Stomach smooth muscle (tissue), 2 donors: Measurements from ENCODE around the gene NEK7.

Experiments used
- H3K27ac ChIP-seq: one replicate; pipeline ENCODE4 v1.7.0; 2013; ENCODE audit warnings: mild to moderate bottlenecking, low read length, inconsistent platforms
- H3K27me3 ChIP-seq, 2 donors: one replicate each; pipeline ENCODE4 v1.7.0; 2013; ENCODE audit warnings: low read length in 2 of 2; ENCODE audit not compliant: insufficient read depth in 2 of 2, control insufficient read depth in 1 of 2
- H3K36me3 ChIP-seq, 2 donors: one replicate each; pipeline ENCODE4 v1.7.0; 2013; ENCODE audit warnings: low read length in 2 of 2; ENCODE audit not compliant: control insufficient read depth in 2 of 2, insufficient read depth in 2 of 2
- H3K4me1 ChIP-seq: one replicate; pipeline ENCODE4 v1.7.0; 2013; ENCODE audit warnings: low read length; ENCODE audit not compliant: control insufficient read depth, insufficient read depth
- H3K4me3 ChIP-seq, 2 donors: one replicate each; pipeline ENCODE4 v1.7.0; 2013; ENCODE audit warnings: low read length in 2 of 2
- H3K9ac ChIP-seq, 2 donors: one replicate each; pipeline ENCODE4 v1.7.0; 2013; ENCODE audit warnings: low read length in 2 of 2, mild to moderate bottlenecking in 1 of 2
- H3K9me3 ChIP-seq, 2 donors: one replicate each; pipeline ENCODE4 v1.7.0; 2013; ENCODE audit warnings: low read length in 2 of 2; ENCODE audit not compliant: control insufficient read depth in 2 of 2
- donor health status: healthy.
- donor health status: Pancreatic carcinoma.

The NEK7 gene

DNA sequence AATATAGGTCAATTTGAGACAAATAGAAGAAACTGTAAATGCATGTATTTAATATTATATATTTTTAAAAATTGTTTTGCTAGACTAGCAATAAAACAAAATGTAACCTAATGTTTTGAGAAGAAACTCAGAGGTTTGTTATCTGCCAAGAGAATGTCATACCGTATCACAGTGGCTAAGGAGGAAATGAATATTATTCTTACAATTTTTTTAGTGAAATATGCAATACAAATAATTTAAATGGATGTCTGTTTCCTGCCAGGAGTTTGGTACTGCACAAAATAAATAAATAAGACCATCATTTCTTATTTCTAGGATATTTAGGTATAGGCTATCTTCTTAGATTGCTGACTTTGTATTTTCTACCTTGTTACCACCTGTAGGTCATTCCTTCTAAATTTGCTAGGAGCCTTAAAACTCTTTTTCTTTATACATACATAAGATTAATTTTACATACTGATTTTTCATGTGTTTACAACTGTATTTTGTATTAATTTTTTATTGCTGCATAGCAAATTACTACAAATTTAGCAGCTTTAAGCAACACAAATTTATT lies 113.6 kb downstream of the NEK7 start:
- Histone ChIP-seq H3K36me3 (no peaks in the 10 kb centered on the region), H3K27me3 (no peaks in the 10 kb centered on the region), H3K4me3 (no peak overlapping the region), H3K27ac (no peak overlapping the region), H3K9ac (no peak overlapping the region), H3K4me1 (no peaks in the 10 kb centered on the region), H3K9me3 (no peaks in the 10 kb centered on the region)

DNA sequence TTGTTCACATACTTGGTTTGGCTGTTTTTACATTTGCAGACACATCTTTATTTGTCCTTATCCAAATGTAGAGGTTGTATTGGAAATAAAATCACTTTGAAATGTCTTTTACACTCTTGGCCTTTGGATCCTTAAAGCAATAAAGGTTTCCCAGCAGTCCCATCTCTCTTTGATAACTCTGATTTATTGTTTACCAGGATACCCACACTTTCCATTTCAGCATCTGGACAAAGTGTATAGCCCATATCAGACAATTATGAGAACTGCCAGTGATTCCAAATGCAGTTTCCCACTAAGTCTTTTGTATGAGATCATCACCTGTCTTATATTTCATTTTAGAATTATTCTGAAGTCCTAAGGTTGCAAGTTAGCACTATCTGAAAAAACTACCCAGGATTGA lies 114.7 kb downstream of the NEK7 start:
- Histone ChIP-seq H3K4me1 (no peaks in the 10 kb centered on the region), H3K9ac (no peak overlapping the region), H3K36me3 (no peaks in the 10 kb centered on the region), H3K27me3 (no peaks in the 10 kb centered on the region), H3K27ac (no peak overlapping the region), H3K9me3 (no peaks in the 10 kb centered on the region), H3K4me3 (no peak overlapping the region)

DNA sequence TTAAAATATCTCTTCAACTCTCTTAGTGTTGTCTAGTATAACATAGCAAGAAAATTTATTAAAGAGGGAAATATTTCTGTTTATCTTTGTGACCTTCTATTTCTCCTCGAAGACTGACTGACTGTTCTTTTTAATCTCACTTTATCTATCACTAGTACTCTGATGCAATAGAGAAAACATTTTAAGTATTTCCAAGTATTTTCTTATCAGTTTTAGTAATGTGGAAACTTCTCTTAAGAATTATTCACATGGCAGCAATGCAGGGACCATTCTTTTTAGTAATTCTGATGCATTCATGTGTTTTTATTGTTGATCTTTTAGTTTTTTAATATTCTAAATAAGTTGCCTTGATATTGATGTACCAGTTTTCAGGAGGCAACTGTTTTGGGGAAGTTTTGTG lies 115.7 kb downstream of the NEK7 start:
- Histone ChIP-seq H3K4me1 (no peaks in the 10 kb centered on the region), H3K36me3 (no peaks in the 10 kb centered on the region), H3K9ac (no peak overlapping the region), H3K27ac (no peak overlapping the region), H3K9me3 (no peaks in the 10 kb centered on the region), H3K27me3 (no peaks in the 10 kb centered on the region), H3K4me3 (no peak overlapping the region)

DNA sequence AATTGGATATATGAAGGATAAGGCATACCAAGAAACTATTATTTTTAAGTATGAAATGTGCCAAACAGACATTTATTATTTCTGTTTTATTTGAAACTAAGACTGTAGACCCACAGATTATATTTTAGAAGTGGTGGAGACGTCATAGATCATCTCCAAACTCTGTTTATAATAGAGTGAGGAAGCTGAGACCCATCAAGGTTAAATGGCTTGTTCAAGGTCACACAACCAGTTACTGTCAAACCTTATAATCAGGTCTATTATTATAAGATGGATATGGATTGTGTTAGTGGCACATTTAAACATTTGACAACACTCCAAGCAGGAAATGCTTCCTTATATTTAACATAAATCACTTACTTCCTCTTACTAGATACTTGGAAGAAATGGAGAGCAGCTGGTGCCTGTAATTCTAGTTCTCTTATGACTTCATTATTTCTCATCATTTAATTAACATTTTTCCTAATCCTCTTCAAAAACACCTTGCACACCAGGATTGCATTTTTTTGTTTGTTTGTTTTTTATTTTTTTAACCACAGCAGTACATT lies 117.0 kb downstream of the NEK7 start:
- H3K36me3 ChIP-seq: no peaks in the 10 kb centered on the region
- H3K9ac ChIP-seq: no peak overlapping the region
- H3K27me3 ChIP-seq: no peaks in the 10 kb centered on the region
- H3K27ac ChIP-seq: no peak overlapping the region
- H3K9me3 ChIP-seq: no peaks in the 10 kb centered on the region
- no peak overlapping the region for H3K4me3 ChIP-seq
- no peaks in the 10 kb centered on the region for H3K4me1 ChIP-seq

DNA sequence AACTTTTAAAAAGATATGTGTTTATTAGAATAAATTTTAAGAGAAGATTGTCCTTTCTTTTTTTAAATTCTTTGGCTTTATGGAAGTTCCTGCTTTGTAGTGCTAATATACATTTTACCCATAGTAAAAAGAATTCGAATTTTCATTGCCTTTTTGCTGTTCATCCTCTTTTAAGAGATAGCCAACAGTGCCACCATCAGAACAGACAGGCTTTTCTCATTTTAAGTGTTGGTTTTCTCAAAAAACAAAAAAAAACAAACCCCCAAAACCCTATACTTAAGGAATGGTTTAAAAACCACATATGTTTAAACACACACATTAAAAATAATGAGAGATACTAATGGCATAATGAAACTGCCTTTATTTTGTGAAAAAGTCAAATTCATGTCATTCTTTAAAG lies 118.8 kb downstream of the NEK7 start:
- H3K27me3 ChIP-seq: no peaks in the 10 kb centered on the region
- no peak overlapping the region for H3K27ac ChIP-seq
- H3K4me1 ChIP-seq: no peaks in the 10 kb centered on the region
- no peak overlapping the region for H3K4me3 ChIP-seq
- no peaks in the 10 kb centered on the region for H3K36me3 ChIP-seq
- H3K9me3 ChIP-seq: no peaks in the 10 kb centered on the region
- H3K9ac ChIP-seq: no peak overlapping the region

DNA sequence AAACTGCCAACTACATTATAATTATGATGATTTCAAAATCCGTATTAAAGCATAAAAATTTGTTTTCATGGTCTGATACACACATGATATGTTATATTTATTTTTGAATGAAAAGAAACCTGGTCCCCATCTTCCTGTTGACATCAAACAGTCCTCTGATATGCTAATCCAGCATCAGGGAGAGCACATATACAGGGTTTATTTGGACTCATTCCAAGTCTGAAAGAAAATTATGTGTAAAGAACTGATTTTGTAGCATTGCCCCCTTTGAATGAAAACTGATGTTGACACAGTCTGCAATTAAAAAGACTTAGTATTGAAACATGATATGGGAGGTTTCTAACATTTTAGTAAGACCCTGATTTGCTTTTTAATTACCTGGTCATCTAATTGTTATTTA lies 119.4 kb downstream of the NEK7 start:
- Histone ChIP-seq H3K9ac (no peak overlapping the region), H3K27ac (no peak overlapping the region), H3K27me3 (no peaks in the 10 kb centered on the region), H3K4me3 (no peak overlapping the region), H3K4me1 (no peaks in the 10 kb centered on the region), H3K9me3 (no peaks in the 10 kb centered on the region), H3K36me3 (no peaks in the 10 kb centered on the region)

DNA sequence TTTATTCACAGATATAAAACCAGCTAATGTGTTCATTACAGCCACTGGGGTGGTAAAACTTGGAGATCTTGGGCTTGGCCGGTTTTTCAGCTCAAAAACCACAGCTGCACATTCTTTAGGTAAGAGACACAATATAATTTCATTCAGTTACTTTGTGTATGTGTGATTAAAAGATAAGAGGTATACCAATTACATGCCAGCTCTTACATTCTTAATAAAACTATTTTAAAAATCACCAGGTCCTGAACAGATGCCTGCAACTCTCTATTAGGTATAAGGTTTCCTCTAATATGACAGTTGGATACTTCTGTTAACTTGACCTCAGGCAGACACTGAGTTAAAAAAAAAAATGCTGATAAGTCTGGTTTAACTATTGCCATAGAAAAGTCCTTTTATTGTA lies 122.1 kb downstream of the NEK7 start:
- no peaks in the 10 kb centered on the region for H3K27me3 ChIP-seq
- no peaks in the 10 kb centered on the region for H3K4me1 ChIP-seq
- H3K9me3 ChIP-seq: no peaks in the 10 kb centered on the region
- no peak overlapping the region for H3K27ac ChIP-seq
- no peak overlapping the region for H3K4me3 ChIP-seq
- no peak overlapping the region for H3K9ac ChIP-seq
- no peaks in the 10 kb centered on the region for H3K36me3 ChIP-seq

DNA sequence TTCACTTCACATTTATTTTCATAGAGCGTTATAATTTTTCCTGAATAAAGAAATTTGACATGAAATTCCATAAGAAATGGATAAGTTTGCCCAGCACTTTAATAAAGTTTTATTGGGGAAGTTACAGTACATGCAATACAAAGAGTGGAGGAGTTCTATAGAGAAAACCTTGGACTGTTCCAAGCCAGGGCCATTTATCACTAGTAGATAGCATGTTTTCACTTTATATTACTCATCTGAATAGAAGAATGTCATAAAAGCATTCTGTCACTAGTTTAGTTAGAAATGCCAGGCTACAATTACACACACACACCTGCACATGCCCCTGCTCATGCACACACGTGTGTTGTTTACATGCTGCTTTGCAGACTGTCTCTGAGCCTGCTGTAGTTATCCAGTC lies 123.3 kb downstream of the NEK7 start:
- no peaks in the 10 kb centered on the region for H3K27me3 ChIP-seq
- H3K36me3 ChIP-seq: no peaks in the 10 kb centered on the region
- no peak overlapping the region for H3K4me3 ChIP-seq
- H3K9ac ChIP-seq: no peak overlapping the region
- no peak overlapping the region for H3K27ac ChIP-seq
- H3K4me1 ChIP-seq: no peaks in the 10 kb centered on the region
- no peaks in the 10 kb centered on the region for H3K9me3 ChIP-seq

DNA sequence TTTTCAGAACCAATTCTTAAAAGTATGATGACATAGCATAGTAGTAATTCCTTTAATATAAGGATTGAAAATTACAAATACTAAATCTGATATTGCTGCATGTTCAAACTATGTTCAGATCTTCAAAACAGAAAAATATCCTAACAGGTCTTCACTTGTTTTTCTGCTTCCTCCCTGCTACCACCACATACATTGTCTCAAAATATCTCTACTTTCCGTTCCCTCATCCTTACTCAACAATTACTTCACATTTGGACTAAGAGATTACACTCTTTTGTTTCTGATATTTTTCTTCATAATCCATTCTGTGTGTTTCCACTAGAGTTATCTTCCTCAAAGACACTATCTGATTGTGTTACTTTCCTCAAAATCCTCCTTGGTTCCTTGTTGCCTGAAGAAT lies 125.1 kb downstream of the NEK7 start:
- Histone ChIP-seq H3K36me3 (no peaks in the 10 kb centered on the region), H3K27me3 (no peaks in the 10 kb centered on the region), H3K9ac (no peak overlapping the region), H3K4me3 (no peak overlapping the region), H3K27ac (no peak overlapping the region), H3K4me1 (no peaks in the 10 kb centered on the region), H3K9me3 (no peaks in the 10 kb centered on the region)

DNA sequence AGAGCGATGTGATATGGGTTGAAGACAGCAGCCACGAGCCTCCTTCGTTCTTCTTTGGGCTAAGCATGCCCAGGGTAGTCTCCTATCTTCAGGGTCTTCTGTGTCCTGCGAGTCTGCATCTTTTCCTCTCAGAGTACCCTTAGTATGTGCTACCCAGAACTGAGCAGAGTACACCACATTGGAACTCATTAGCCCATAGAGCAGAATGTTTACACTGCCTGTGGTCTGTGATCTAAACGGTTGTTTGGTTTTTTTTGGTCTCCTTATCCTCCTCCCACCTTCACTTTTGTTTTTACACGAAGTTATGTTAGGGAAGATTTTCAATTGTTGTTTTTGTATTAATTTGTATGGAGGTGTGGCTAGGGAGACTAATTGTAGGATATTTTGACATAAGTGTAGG lies 126.4 kb downstream of the NEK7 start:
- H3K4me3 ChIP-seq: no peak overlapping the region
- no peaks in the 10 kb centered on the region for H3K27me3 ChIP-seq
- no peak overlapping the region for H3K27ac ChIP-seq
- H3K4me1 ChIP-seq: no peaks in the 10 kb centered on the region
- H3K9me3 ChIP-seq: no peaks in the 10 kb centered on the region
- no peak overlapping the region for H3K9ac ChIP-seq
- H3K36me3 ChIP-seq: no peaks in the 10 kb centered on the region

DNA sequence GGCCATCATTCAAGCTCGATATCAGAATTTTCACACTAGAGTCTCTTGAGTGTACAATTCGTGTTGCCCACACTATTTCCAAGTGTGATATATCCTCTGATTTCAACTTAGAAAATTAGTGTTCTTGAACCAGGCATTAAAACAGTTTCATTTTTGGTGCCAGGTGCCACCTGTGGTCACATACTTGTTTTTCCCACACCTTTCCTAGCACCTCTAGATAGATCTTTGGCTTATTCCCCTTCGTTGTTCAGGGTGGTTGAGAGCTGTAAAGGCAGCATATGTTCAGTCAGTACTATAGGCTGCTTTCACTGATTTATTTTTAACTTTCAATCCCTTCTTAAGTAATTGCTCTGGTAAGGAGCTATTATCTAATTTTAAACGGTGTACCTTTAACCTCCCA lies 131.1 kb downstream of the NEK7 start:
- Histone ChIP-seq H3K4me3 (no peak overlapping the region), H3K4me1 (no peaks in the 10 kb centered on the region)

More for the DNA sequence above, 131.1 kb downstream of the NEK7 start:
- Histone ChIP-seq H3K27ac (no peak overlapping the region), H3K9me3 (no peaks in the 10 kb centered on the region), H3K27me3 (no peaks in the 10 kb centered on the region), H3K36me3 (no peaks in the 10 kb centered on the region), H3K9ac (no peak overlapping the region)
